GM10248 (cell line): ENCODE data around the gene ACTC1.

Experiments
- CTCF ChIA-PET: fragments of 300-600 bp; sonication (Branson Sonifier 250); formaldehyde crosslinking; extraction: SDS; loops from one replicate; lab custom pipeline; 2021; ENCODE audit warnings: antibody characterized with exemption; lab: Yijun Ruan, JAX
- POLR2A ChIA-PET: fragments of 350-650 bp; sonication (Branson Sonifier 250); formaldehyde crosslinking; extraction: SDS; loops from one replicate; lab custom pipeline; 2020; ENCODE audit warnings: antibody characterized with exemption; lab: Yijun Ruan, JAX
- DNase-seq: peaks from one replicate; pipeline ENCODE4 v3.0.0; 2012; ENCODE audit errors: extremely low spot score
- CTCF ChIP-seq: IDR thresholded peaks from 2 replicates; pipeline ENCODE4 v1.5.1; 2012; ENCODE audit warnings: mild to moderate bottlenecking, low read depth; ENCODE audit errors: extremely low read depth, missing control alignments, control extremely low read depth

The ACTC1 gene

GRCh38 chr15:34790121-34790520 lies 5.2 kb downstream of the ACTC1 start:
- POLR2A ChIA-PET: no interaction called here
- no peak for TF ChIP-seq CTCF
- no peak for DNase-seq
- CTCF ChIA-PET: no interaction called here

DNA sequence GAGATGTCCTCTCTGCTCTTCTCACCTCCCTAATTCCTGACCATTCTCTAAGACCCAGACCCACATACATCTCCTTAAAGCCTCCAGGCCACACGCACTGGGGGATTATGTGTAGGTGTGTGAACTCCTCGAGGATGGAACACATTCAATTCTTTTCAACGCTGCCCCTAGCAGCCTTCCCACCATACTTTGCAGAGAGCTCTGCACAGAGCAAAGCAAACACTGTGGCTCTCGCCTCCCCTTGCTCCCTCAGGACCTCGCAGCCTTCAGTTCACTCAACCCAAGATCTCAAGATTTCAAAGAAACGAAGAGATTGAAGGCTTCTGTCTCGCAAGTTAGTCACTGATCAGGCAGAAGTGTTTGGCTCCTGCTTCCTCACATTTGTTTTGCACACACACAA lies 6.0 kb downstream of the ACTC1 start:
- ChIA-PET CTCF (no interaction called here), POLR2A (no interaction called here)
- DNase-seq: no peak
- TF ChIP-seq CTCF: no peak

DNA sequence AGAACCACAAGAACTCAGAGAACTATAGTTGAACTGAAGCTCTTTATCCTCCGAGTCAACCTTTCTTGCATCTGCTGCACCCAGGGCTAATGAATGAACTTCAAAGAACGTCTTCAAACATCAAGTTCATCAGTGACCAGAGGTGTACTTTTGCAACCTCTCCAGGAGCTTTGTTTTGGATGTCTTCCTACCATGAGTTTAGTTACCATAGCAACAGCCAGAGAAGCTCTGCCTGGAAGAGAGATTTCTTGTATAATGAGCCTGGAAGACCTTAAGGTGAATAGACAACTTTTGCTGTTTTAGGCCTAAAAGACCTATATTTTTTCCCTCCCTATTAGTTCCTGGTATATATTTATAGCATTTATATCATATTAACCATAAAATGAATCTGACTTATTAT lies 9.1 kb downstream of the ACTC1 start:
- no peak for TF ChIP-seq CTCF
- CTCF ChIA-PET: no interaction called here
- DNase-seq: no peak
- POLR2A ChIA-PET: no interaction called here

GRCh38 chr15:34783991-34784390 lies 11.4 kb downstream of the ACTC1 start:
- ChIA-PET CTCF (no interaction called here), POLR2A (no interaction called here)
- DNase-seq: no peak
- TF ChIP-seq CTCF: no peak

- no peak for TF ChIP-seq CTCF
- POLR2A ChIA-PET: no interaction called here
- CTCF ChIA-PET: interaction anchor here (0.8 kb wide), 1 partner anchor 32 kb away, joined by 3 read pairs; no protein-coding TSS in a partner anchor
- no peak for DNase-seq
These were observed 11.9 kb downstream of the ACTC1 start for GRCh38 chr15:34783431-34783830.

DNA sequence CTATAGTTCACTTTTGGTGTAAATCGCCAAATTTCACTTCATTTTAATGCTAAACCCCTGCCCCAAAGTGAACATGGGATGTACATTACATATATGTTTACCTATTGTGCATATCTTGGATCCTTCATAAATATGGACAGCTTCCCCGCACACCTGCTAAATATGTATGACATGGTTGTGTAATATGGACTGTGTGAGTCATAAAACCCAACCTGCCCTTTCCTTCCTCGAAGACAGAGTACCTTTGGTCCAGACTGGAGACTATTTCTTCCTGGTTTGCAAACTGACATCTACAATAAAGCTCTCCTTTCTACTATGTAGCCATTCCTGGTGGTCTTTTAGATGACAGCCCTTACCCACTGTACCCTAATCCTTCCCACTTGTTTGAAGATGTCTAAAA lies 12.4 kb downstream of the ACTC1 start:
- no peak for DNase-seq
- no peak for TF ChIP-seq CTCF
- POLR2A ChIA-PET: no interaction called here
- CTCF ChIA-PET: interaction anchor here (0.8 kb wide), 1 partner anchor 32 kb away, joined by 3 read pairs; no protein-coding TSS in a partner anchor

GRCh38 chr15:34780725-34781124 lies 14.6 kb downstream of the ACTC1 start:
- ChIA-PET POLR2A (no interaction called here), CTCF (no interaction called here)
- TF ChIP-seq CTCF: no peak
- no peak for DNase-seq
